Neural cell (in vitro differentiated cells): ENCODE results near the gene SLC17A7. TPM values are rescaled to one million over a fixed set of nuclear protein-coding genes. Genes with fewer than 3 reads are reported as not detected.

Source experiments
- H2AFZ ChIP-seq: fragments of 200-600, 300-800 bp; sonication (generic), shearing (Covaris generic); 2 replicates; pipeline ENCODE4 v1.6.0; 2014; ENCODE audit warnings: low read depth, mild to moderate bottlenecking, antibody characterized with exemption, low read length, moderate library complexity
- H3F3A ChIP-seq: fragments of 200-600 bp; shearing (Covaris generic); 2 replicates; pipeline ENCODE4 v1.6.1; 2016; ENCODE audit warnings: mild to moderate bottlenecking, moderate library complexity, mixed read lengths, antibody characterized with exemption, low read length; ENCODE audit not compliant: insufficient read depth, poor library complexity, severe bottlenecking
- H3K27ac ChIP-seq: fragments of 200-600, 300-800 bp; sonication (generic), shearing (Covaris generic); 2 replicates; pipeline ENCODE4 v1.5.1; 2014; ENCODE audit warnings: mild to moderate bottlenecking, low read length, moderate library complexity
- H3K27me3 ChIP-seq: fragments of 300-800, 200-600 bp; sonication (generic), shearing (Covaris generic); 2 replicates; pipeline ENCODE4 v1.6.0; 2014; ENCODE audit warnings: mild to moderate bottlenecking, low read depth, low read length, moderate library complexity; ENCODE audit not compliant: insufficient read depth
- H3K36me3 ChIP-seq: fragments of 300-800, 200-600 bp; sonication (generic), shearing (Covaris generic); 2 replicates; pipeline ENCODE4 v1.5.1; 2014; ENCODE audit warnings: mild to moderate bottlenecking, antibody characterized with exemption, low read length, moderate library complexity; ENCODE audit not compliant: insufficient read depth
- H3K4me2 ChIP-seq: fragments of 300-800, 200-600 bp; sonication (generic), shearing (Covaris generic); 2 replicates; pipeline ENCODE4 v1.6.0; 2014; ENCODE audit warnings: mild to moderate bottlenecking, low read length
- H3K4me3 ChIP-seq: fragments of 300-800, 200-600 bp; sonication (generic), shearing (Covaris generic); 2 replicates; pipeline ENCODE4 v1.5.1; 2014; ENCODE audit warnings: mild to moderate bottlenecking, low read length, moderate library complexity
- H3K79me2 ChIP-seq: fragments of 200-600 bp; shearing (Covaris generic); replicated peaks from 2 replicates; pipeline ENCODE4 v1.6.0; 2014; ENCODE audit warnings: mild to moderate bottlenecking, low read length, moderate library complexity; ENCODE audit not compliant: insufficient read depth
- H3K9ac ChIP-seq: fragments of 300-800, 200-600 bp; sonication (generic), shearing (Covaris generic); 2 replicates; pipeline ENCODE4 v1.6.1; 2016; ENCODE audit warnings: mild to moderate bottlenecking, low read length, mixed read lengths
- H3K9me2 ChIP-seq: fragments of 200-600 bp; shearing (Covaris generic); 2 replicates; pipeline ENCODE4 v1.6.1; 2016; ENCODE audit warnings: mild to moderate bottlenecking, low read length, mixed read lengths; ENCODE audit not compliant: insufficient read depth
- H3K9me3 ChIP-seq: fragments of 200-600, 300-800 bp; sonication (generic), shearing (Covaris generic); 2 replicates; pipeline ENCODE4 v1.6.1; 2016; ENCODE audit warnings: mild to moderate bottlenecking, mixed run types, low read length, moderate library complexity, mixed read lengths
- H4K20me1 ChIP-seq: fragments of 200-600 bp; shearing (Covaris generic); 2 replicates; pipeline ENCODE4 v1.6.1; 2016; ENCODE audit warnings: mild to moderate bottlenecking, mixed run types; ENCODE audit not compliant: insufficient read depth
- EP300 ChIP-seq: fragments of 450-650 bp; conservative IDR thresholded peaks from 2 replicates; pipeline ENCODE4 v1.6.1; 2014; ENCODE audit warnings: antibody characterized with exemption, mild to moderate bottlenecking, moderate library complexity; ENCODE audit not compliant: poor library complexity, severe bottlenecking
- EZH2 ChIP-seq: fragments of 200-600, 300-800 bp; shearing (Covaris generic), sonication (generic); IDR thresholded peaks from 2 replicates; pipeline ENCODE4 v1.6.1; 2014; ENCODE audit warnings: antibody characterized with exemption, low read length, borderline replicate concordance, mild to moderate bottlenecking; ENCODE audit not compliant: insufficient read depth, poor library complexity, severe bottlenecking
- MXI1 ChIP-seq: fragments of 450-650 bp; conservative IDR thresholded peaks from 2 replicates; pipeline ENCODE4 v1.6.1; 2014; ENCODE audit warnings: antibody characterized with exemption, mild to moderate bottlenecking; ENCODE audit not compliant: poor library complexity, severe bottlenecking
- POLR2AphosphoS5 ChIP-seq: IDR thresholded peaks from 2 replicates; pipeline ENCODE4 v1.6.1; 2012
- RAD21 ChIP-seq: fragments of 450-650 bp; conservative IDR thresholded peaks from 2 replicates; pipeline ENCODE4 v1.6.1; 2014; ENCODE audit warnings: antibody characterized with exemption, mild to moderate bottlenecking, moderate library complexity
- SMC3 ChIP-seq: fragments of 450-650 bp; conservative IDR thresholded peaks from 2 replicates; pipeline ENCODE4 v1.6.1; 2014; ENCODE audit warnings: antibody characterized with exemption, mild to moderate bottlenecking, moderate library complexity; ENCODE audit not compliant: poor library complexity
- TAF1 ChIP-seq: IDR thresholded peaks from 2 replicates; pipeline ENCODE4 v1.6.1; 2012; ENCODE audit warnings: low read depth
- polyA plus RNA-seq: library from polyadenylated mRNA; depleted of rRNA; stranded (reverse); fragments of >200 nt; gene quantifications from 2 replicates; pipeline ENCODE4 v1.2.3, GENCODE V29; 2014
- TF ChIP-seq, protein P1 (sequence below): fragments of 450-650 bp; IDR thresholded peaks from 2 replicates; pipeline ENCODE4 v1.5.1; 2014; ENCODE audit warnings: antibody characterized with exemption, mild to moderate bottlenecking, moderate library complexity; ENCODE audit not compliant: poor library complexity, severe bottlenecking
- TF ChIP-seq, protein P2 (sequence below): IDR thresholded peaks from 2 replicates; pipeline ENCODE4 v1.6.1; 2012; ENCODE audit warnings: borderline replicate concordance

SLC17A7 gene
- polyA plus RNA-seq, 1 donor from 2014 or later: 0.07 TPM

DNA sequence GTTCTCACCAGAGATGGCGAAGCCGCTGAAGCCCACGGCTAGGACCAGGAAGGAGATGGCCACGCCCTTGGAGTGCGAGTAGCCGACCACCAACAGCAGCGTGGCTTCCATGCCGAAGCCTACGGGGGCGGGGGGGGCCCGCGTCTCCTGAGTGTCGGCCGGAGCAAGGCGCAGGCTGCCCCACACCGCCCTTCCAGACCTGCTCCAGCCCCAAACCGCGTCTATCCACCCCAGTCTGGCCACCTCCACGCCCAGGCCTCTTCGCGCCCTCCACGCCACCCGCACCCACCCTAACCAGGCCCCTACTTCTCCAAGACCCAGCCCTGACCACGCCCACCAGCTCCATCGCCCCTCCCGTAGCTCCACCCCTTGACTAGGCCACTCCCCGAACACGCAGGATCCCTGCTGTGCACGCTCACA lies 10.0 kb downstream of the SLC17A7 start:
- TF ChIP-seq, protein P1, sequence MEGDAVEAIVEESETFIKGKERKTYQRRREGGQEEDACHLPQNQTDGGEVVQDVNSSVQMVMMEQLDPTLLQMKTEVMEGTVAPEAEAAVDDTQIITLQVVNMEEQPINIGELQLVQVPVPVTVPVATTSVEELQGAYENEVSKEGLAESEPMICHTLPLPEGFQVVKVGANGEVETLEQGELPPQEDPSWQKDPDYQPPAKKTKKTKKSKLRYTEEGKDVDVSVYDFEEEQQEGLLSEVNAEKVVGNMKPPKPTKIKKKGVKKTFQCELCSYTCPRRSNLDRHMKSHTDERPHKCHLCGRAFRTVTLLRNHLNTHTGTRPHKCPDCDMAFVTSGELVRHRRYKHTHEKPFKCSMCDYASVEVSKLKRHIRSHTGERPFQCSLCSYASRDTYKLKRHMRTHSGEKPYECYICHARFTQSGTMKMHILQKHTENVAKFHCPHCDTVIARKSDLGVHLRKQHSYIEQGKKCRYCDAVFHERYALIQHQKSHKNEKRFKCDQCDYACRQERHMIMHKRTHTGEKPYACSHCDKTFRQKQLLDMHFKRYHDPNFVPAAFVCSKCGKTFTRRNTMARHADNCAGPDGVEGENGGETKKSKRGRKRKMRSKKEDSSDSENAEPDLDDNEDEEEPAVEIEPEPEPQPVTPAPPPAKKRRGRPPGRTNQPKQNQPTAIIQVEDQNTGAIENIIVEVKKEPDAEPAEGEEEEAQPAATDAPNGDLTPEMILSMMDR: no peak
- TF ChIP-seq RAD21 (no peak), SMC3 (no peak), MXI1 (no peak), EZH2 (no peak), EP300 (no peak), POLR2AphosphoS5 (no peak), TAF1 (no peak)
- TF ChIP-seq, protein P2, sequence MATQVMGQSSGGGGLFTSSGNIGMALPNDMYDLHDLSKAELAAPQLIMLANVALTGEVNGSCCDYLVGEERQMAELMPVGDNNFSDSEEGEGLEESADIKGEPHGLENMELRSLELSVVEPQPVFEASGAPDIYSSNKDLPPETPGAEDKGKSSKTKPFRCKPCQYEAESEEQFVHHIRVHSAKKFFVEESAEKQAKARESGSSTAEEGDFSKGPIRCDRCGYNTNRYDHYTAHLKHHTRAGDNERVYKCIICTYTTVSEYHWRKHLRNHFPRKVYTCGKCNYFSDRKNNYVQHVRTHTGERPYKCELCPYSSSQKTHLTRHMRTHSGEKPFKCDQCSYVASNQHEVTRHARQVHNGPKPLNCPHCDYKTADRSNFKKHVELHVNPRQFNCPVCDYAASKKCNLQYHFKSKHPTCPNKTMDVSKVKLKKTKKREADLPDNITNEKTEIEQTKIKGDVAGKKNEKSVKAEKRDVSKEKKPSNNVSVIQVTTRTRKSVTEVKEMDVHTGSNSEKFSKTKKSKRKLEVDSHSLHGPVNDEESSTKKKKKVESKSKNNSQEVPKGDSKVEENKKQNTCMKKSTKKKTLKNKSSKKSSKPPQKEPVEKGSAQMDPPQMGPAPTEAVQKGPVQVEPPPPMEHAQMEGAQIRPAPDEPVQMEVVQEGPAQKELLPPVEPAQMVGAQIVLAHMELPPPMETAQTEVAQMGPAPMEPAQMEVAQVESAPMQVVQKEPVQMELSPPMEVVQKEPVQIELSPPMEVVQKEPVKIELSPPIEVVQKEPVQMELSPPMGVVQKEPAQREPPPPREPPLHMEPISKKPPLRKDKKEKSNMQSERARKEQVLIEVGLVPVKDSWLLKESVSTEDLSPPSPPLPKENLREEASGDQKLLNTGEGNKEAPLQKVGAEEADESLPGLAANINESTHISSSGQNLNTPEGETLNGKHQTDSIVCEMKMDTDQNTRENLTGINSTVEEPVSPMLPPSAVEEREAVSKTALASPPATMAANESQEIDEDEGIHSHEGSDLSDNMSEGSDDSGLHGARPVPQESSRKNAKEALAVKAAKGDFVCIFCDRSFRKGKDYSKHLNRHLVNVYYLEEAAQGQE: no peak
- no peak overlapping the region for H3K9ac ChIP-seq
- H3K4me3 ChIP-seq: no peak overlapping the region
- no peaks in the 10 kb centered on the region for H3K9me2 ChIP-seq
- H3K27me3 ChIP-seq: peaks cover 49% of the 10 kb centered on the region
- no peaks in the 10 kb centered on the region for H3K79me2 ChIP-seq
- H3F3A ChIP-seq: no peaks in the 10 kb centered on the region
- H3K4me2 ChIP-seq: no peak overlapping the region
- H3K36me3 ChIP-seq: no peaks in the 10 kb centered on the region
- no peak overlapping the region for H2AFZ ChIP-seq
- peaks cover 8% of the 10 kb centered on the region for H3K9me3 ChIP-seq
- no peaks in the 10 kb centered on the region for H4K20me1 ChIP-seq
- H3K27ac ChIP-seq: no peak overlapping the region

DNA sequence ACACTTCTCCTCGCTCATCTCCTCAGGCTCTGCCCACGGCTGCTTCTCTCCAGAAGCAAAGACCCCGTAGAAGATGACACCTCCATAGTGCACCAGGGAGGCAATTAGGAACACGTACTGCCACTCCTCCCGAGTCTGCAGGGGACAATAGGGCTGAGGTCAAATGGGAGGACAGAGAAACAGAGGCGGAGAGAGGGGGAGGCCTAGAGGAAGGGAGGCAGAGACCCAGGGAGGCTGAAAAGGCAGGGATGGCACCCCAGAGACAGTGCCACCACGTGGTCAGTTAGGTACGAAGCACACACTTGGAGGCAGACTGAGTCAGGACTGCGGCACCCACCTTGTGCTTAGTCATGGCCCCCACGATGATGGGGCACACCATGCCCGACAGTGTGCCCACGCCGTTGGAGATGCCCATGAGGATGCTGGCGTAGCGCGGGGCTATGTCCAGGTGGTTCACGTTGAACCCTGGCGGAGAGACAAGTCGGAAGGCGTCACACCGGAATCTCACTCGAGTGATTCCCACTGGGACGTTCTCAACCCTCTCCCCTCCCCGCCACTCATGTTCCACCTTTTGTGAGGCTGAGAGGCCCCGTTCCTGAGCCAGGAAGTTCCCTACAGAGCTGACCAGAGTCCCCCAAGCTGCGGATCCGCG lies 10.5 kb downstream of the SLC17A7 start:
- Histone ChIP-seq H3K36me3 (no peaks in the 10 kb centered on the region), H3F3A (no peaks in the 10 kb centered on the region), H4K20me1 (no peaks in the 10 kb centered on the region), H3K9ac (no peak overlapping the region), H3K9me2 (no peaks in the 10 kb centered on the region), H3K4me3 (no peak overlapping the region), H2AFZ (no peak overlapping the region), H3K9me3 (peaks cover 8% of the 10 kb centered on the region), H3K27ac (no peak overlapping the region), H3K27me3 (peaks cover 49% of the 10 kb centered on the region), H3K79me2 (no peaks in the 10 kb centered on the region), H3K4me2 (no peak overlapping the region)
- TF ChIP-seq EZH2: no peak
